GM21423 (cell line): ENCODE measurements around the gene ZFYVE16.
A peak's percentile ranks its signal among the peaks of the same experiment; 100 is the strongest.
"Not testable (repeated sequence)": the region's sequence is repeated elsewhere in the genome, so short reads cannot be mapped to it uniquely, and the experiment has no call there.

Experiments used
- ATAC-seq: cut with Tn5 transposase; IDR thresholded peaks from one replicate; pipeline ENCODE4 v1.9.1; 2021; ENCODE audit warnings: mild to moderate bottlenecking, moderate library complexity; ENCODE audit not compliant: unreplicated experiment

The ZFYVE16 gene

DNA sequence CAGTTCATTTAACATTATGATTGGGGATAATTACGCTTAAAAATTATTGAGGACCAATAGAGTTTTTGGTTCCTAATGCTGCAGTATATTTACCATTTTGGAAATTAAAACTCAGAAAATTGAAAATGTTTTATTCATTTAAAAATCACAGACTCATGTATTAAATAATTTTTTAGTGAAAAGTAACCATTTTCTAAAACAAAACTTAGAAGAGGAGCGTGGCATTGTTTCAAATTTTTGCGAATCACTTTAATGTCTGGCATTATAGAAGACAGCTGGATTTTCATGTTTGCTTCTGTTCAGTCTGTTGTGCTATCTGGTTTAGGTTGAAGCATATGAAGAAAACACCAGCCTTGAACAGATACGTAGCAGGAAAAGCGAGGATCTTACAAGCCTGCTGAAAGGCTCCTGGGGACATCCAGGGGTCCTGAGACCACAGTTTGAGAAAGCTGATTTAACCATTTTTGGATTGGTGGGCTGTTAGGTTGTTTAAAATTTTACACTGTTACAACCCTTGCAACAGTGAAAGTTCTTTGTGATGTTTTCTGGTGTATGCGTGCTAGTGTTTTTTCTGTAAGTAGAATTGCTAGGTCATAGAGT lies 1.6 kb downstream of the ZFYVE16 start:
- ATAC-seq: no peak

DNA sequence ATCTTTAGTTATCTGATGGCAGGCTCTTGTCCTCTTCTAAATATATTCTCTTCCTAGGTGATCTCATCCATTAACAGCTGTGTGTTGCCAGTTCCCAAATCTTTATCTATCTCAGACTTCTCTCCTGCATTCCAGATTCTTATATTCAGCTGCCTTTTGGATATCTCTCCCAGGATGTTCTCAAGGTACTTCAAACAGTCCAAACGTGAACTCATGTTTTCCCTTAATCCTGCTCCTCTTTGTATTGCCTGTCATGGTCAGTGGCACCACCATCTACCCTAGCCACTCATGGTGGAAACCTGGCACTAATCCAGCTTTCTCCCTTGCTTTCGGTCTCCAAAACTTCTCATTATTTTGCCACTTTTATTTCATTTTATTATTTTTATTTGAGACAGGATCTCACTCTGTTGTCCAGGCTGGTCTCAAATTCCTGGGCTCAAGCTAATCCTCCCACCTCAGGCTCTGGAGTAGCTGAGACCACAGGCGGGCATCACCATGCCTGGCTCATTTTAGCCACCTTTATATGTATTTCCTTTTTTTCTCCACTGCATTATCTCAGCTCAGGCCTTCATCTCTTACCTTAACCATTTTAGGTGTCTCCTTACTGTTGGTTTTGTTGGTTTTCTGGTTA lies 3.8 kb downstream of the ZFYVE16 start:
- ATAC-seq: no peak

DNA sequence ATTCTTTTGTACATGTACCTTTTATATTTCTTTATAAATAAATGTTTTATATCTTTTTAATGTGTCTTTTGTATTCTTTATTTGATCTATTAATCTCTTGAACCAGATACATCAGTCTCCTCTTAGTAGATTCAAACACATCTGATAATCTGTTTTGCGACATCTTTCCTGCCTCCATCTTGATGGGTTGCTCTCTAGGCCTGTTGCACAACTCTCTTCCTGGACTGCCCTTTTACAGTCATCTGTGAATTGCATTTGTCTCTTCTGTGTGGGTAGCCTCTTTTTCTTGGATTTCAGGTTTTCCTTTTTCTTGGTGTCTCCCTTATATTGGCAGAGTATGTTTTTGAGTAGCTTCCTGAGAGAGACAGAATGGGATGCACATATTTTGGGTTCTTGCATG lies 6.2 kb downstream of the ZFYVE16 start:
- ATAC-seq: no peak

DNA sequence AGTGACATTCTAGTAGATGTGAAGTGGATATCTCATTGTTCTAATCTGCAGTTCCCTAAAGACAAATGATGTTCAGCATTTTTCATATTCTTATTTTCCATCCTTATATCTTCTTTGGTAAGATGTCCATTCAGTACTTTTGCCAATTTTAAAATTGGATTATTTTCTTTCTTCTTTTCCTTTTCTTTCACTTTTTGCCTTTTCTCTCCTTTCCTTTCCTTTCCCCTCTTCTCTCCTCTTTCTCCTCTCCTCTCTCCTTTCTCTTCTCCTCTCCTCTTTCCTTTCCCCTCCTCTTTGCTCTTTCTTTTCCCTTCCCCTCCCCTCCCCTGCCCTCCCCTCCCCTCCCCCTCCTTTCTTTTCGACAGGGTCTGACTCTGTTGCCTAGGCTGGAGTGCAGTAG lies 10.1 kb downstream of the ZFYVE16 start:
- ATAC-seq: no peak

DNA sequence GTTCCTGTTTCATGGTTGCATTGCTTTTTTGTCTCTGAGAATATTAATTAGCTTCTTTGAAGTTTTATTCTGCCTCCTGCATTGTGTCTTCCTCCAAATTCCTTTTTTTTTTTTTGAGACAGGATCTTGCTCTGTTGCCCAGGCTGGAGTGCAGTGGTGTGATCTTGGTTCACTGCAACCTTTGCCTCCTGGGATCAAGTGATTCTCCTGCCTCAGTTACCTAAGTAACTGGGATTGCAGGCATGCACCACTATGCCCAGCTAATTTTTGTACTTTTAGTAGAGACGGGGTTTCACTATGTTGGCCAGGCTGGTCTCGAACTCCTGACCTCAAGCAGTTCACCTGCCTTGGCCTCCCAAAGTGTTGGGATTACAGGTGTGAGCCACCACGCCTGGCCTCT lies 16.5 kb downstream of the ZFYVE16 start:
- not testable (repeated sequence) for ATAC-seq

DNA sequence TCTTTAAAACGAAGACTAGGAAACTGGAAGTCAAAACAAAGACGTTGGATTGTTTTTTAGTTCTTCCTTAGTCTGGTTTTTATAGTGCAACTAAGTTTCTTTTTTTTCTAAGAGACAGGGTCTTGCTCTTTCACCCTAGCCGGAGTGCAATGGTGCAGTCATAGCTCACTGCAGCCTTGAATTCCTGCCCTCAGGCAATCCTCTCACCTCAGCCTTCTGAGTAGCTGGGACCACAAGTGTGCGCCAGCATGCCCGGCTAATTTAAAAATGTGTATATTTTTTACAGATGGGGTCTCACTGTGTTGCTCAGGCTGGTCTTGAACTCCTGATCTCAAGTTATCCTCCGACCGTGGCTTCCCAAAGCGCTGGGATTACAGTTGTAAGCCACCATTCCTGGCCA lies 27.6 kb downstream of the ZFYVE16 start:
- ATAC-seq: no peak

DNA sequence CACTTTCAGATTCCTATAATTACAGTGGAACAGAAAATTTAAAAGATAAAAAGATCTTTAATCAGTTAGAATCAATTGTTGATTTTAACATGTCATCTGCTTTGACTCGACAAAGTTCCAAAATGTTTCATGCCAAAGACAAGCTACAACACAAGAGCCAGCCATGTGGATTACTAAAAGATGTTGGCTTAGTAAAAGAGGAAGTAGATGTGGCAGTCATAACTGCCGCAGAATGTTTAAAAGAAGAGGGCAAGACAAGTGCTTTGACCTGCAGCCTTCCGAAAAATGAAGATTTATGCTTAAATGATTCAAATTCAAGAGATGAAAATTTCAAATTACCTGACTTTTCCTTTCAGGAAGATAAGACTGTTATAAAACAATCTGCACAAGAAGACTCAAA lies 29.5 kb downstream of the ZFYVE16 start:
- ATAC-seq: no peak

DNA sequence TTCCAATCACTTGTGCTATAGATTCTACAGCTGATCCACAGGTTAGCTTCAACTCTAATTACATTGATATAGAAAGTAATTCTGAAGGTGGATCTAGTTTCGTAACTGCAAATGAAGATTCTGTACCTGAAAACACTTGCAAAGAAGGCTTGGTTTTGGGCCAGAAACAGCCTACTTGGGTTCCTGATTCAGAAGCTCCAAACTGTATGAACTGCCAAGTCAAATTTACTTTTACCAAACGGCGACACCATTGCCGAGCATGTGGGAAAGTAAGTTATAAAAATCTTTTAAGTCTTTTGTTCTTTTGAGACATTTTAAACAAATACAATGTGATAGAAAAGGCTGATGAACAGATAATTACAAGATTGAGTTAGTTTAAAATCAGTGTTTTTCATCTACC lies 30.9 kb downstream of the ZFYVE16 start:
- no peak for ATAC-seq

DNA sequence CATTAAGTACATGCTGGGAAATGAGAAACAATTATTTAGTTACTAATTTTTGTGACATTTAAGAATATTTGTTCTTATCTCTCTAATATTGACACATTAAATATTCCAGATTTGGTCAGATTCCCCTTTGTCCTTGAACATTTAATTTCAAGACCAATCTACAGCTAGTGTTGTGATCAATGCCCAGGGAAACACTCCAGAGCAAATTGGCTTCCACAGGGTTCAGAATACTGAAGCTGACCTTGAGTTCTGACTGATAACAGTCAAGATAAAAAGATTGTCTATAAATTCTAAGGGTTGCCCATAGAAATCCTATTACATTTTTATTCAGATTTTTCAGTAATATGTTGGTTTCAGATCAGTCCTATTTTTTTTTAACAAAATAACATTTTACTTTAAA lies 31.3 kb downstream of the ZFYVE16 start:
- ATAC-seq: no peak

DNA sequence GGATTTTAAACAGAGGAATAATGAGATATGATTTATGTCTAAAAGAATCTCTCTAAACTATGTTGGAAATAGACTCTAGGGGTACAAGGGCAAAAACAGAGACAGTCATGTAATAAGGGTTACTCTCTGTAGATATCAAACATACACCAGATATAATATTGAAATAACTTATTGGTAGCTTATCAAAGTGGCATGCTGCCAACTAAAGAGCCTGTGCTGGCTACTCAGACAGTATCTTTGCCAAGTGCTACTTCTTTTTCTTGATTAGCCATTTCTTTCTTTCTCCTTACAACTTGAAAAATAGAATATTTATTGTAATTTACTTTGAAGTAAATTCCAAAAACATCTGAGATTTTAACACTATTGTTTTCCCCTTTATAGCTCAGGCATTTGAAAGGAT lies 34.9 kb downstream of the ZFYVE16 start:
- ATAC-seq: no peak

DNA sequence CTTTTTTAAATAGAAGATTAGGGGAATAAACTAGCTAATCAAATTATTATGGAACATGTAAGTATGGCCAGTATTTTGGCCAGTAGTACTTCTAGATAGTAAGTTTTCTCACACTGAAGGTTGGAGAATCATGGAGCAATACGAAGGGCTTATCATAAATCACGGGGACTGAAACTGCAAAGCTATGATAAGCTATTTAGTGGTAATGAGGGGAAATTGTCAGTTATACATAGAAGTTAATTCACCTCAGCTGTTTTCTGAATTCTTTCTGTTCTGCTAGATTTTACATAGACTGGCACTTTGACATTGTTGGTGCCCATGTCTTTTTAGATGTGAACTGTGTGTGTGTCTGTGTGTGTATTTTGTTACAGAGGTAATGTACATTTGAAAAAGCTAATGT lies 45.5 kb downstream of the ZFYVE16 start:
- ATAC-seq: no peak

DNA sequence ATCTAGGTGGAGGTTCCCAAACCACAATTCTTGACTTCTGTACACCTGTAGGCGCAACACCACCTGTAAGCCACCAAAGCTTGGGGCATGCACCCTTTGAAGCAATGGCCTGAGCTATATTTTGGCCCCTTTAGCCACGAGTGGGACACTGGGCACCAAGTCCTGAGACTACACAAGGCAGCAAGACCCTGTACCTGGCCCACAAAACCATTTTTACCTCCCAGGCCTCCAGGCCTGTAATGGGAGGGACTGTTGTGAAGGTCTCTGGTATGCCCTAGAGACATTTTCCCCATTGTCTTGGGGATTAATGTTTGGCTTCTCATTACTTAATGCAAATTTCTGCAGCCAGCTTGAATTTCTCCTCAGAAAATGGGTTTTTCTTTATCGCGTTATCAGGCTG lies 55.4 kb downstream of the ZFYVE16 start:
- ATAC-seq: no peak

DNA sequence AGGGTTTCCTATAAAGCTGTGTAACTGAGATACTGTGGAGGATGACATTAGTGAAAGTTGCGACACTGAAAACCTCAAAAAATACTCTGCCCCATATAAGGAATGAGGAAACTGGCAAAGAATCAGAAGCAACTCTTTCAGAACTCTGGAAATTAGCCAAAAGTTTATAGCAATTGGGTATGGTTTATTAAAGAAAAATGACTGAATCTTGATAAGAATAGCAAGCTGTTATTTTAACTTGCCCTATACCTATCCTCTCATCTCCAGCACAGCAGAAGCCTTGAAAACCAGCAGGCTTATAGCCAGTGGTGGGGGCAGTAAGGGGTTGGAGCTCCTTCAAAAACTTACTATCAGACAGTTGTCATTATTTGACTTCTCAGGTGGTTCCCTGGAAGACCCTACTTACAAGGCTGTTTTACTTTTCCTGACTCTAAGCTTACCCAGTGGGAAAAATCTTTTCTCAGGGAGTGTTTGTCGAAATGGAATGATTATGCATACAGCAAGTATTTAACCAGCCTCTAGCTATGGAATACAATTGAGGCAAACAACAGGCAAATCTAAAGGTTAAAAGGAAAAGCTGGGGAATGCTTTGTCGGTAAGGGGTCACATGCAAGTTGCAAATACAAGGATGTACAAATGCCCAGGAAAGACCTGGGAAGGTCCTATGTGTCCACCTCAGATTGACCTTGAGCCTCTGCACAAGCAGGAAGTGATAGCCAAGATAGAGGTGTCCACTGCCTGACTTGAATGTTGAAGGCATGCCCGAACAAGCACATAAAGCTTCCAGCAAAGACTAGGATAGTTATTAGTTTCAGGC lies 59.0 kb downstream of the ZFYVE16 start:
- ATAC-seq: no peak

DNA sequence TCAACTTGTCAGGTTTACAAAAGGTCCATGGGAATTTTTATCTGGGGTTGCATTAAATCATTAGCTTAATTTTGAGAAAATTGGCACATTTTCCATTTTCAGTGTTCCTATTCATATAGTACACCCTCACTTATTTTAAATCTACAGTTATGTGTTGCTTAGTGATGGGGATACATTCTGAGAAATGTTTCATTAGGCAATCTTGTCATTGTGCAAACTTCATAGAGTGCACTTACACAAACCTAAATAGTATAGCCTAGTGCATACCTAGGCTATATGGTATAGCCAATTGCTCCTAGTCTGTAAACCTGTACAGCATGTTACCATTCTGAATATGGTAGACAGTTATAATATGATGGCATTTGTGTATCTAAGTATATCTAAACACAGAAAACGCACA lies 60.3 kb downstream of the ZFYVE16 start:
- no peak for ATAC-seq

DNA sequence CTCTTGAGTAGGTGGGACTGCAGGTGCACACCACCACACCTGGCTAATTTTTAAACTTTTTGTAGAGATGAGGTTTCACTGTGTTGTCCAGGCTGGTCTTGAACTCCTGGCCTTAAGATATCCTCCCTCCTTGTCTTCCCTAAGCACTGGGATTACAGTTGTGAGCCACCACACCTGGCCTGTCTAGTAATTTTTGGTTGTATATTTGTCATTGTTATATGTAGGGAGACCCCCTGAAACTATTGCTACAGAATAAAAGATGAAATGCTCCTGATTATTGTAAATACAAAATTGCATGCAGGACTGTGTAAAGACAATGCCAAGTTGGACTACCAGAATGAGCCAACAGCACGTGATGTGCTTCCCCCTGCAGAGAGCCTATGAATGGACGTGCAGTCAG lies 62.8 kb downstream of the ZFYVE16 start:
- not testable (repeated sequence) for ATAC-seq

DNA sequence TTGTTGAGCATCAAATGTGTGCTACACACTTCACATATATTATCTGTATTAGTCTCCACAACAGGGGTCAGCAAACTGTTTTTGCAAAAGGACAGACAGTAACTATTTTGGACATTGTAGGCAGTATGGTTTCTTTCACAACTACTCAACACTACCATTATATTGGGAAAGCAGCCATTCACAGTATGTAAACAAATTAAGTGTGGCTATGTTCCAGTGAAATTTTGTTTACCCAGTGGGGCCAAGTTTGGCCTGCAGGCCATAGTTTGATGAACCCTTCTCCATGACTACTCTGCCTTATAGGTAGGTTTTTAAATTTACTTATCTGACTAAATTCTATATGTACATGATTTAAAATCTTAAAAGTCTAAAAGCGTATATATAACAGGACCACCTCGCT lies 67.1 kb downstream of the ZFYVE16 start:
- ATAC-seq: no peak

DNA sequence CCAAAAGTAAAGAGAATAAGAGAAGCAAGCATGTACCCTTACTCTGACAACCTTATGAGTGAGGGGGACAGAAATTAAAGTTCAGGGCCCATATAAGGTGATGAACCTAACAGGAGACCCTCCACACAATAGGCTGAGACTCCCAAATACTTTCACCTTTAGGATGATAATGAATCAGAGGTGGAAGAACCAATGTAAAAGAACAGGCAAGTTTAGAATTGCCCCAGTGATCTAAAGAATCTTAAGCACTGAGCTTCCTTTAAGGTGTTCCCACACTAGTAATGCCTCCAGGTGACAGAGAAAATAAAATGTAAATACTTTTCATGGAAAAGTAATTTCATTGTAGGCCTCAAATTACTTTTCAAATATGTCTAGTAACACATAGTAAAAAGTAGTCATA lies 71.8 kb downstream of the ZFYVE16 start:
- ATAC-seq: no peak

DNA sequence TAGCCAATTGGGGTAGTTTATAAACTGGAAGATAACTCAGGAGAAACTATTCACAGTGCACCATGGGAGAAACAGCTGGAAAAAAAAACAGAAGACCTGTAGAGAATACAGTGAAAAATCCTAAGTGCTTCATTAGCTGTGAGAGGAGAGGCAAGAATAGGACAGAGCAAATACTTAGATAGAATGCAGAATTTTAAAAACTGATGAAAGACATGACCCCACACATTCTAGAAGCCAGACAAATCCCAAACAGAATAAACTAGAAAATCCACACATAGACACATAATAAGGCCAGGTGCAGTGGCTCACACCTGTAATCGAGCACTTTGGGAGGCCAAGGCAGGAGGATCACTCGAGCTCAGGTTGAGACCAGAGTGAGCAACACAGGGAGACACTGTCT lies 72.5 kb downstream of the ZFYVE16 start:
- ATAC-seq: no peak

DNA sequence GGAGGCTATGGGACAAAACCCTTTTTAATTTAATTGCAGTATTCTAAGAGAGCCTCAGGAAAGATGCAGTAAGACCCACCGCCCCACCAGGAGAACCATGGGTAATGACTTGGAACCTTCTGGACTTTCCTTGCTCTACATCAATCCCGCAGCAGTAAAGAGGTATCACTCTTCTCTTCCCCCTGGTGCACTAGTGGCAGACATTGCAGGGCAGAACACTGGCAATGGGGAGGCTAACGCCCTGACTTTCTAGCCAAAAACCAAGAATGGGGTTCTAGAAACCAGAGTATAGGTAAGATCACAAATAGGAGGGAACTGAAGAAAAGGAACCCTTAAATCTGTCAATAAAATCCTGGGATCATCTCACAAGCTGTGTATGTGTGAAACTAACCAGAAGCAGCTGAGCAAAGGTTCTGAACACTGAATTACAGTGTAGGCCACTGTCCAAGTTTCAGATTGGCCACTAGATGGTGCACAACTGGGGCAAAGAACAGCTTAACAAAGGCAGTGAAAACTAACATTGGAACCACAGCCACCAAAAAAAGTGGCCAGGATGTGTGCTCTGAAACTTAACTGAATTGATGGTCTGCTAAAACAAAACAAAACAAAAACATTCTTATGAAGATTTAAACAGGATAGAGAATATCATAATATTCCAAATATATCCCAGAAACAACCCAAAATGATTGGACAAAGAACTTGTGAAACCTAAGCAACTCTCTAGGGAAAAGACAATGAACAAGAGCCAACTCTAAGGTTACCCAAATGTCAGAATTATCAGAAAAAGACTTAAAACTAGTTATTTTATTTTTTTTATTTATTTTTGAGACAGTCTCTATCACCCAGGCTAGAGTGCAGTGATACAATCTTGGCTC lies 73.4 kb downstream of the ZFYVE16 start:
- peak; percentile 75 for ATAC-seq

DNA sequence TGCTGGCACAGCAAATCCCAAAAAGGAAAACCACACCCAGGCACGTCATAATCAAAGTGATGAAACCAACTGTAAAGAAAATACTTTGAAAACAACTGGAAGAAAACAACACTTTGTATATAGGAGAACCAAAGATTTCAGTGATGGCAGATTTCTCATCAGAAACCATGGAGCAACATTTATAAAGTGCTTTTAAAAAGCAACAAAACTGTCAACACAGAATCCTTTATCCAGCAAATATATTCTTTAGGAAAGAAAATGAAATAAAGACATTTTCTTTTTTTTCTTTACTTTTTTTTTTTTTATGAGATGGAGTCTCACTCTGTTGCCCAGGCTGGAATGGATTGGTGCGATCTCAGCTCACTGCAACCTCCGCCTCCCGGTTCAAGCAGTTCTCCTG lies 74.7 kb downstream of the ZFYVE16 start:
- no peak for ATAC-seq

DNA sequence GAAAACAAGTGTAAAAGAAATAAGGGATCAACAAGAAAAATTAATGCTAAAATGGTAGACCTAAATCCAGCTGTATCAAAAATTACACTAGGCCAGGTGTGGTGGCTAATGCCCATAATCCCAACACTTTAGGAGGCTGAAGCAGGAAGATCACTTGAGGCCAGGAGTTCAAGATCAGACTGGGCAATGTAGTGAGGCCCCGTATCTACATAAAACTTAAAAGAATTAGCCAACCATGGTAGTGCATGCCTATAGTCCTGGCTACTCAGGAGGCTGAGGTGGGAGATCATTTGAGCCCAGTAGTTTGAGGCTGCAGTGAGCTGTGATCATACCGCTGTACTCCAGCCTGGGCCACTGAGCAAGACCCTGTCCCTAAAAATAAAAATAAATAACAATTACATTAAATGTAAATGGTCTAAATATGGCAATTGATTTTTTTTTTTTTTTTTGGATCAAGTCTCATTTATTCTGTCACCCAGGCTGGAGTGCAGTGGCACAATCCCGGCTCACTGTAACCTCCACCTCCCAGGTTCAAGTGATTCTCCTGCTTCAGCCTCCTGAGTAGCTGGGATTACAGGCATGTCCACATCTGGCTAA lies 75.9 kb downstream of the ZFYVE16 start:
- no peak for ATAC-seq
